GM19239 (cell line): ENCODE data around the gene GBA3.

ENCODE experiments used
- DNase-seq: peaks from one replicate; pipeline ENCODE4 v3.0.0; 2011; ENCODE audit warnings: low spot score; ENCODE audit not compliant: insufficient read length
- FAIRE-seq: peaks from 2 replicates; lab custom pipeline; 2011; peaks lifted over from hg19 to GRCh38; lab: Jason Lieb, UNC

The GBA3 gene

DNA sequence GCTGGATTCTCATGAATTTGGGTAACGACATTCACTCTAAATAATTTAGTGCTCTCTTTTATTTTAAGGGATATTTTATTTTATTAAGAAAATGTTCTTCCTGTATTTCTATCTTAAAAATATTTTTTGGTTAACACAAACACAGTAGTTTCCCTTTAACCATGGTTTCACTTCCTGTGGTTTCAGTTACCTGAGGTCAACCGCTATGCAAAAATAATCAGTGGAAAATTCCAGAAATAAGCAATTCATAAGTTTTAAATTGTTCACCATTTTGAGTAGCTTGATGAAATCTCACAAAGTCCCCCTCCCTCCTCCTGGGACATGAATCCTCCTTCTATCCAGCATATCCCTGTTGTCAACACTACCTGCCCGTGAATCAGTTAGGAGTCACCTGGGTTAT is 71.4 kb downstream of the GBA3 start:
- DNase-seq: no peak
- FAIRE-seq: no peak

GRCh38 chr4:22766068-22766467 is 73.3 kb downstream of the GBA3 start:
- FAIRE-seq: no peak

GRCh38 chr4:22778547-22779163 is 85.9 kb downstream of the GBA3 start:
- no peak for FAIRE-seq
- no peak for DNase-seq

More at GRCh38 chr4:22766068-22766467, 73.3 kb downstream of the GBA3 start:
- no peak for DNase-seq

- FAIRE-seq: no peak
- no peak for DNase-seq
Measured at GRCh38 chr4:22780317-22780716, 87.6 kb downstream of the GBA3 start.

GRCh38 chr4:22780797-22781196 is 88.1 kb downstream of the GBA3 start:
- DNase-seq: no peak

GRCh38 chr4:22787753-22788375 is 95.1 kb downstream of the GBA3 start:
- no peak for FAIRE-seq
- DNase-seq: no peak

More at GRCh38 chr4:22780797-22781196, 88.1 kb downstream of the GBA3 start:
- FAIRE-seq: no peak

DNA sequence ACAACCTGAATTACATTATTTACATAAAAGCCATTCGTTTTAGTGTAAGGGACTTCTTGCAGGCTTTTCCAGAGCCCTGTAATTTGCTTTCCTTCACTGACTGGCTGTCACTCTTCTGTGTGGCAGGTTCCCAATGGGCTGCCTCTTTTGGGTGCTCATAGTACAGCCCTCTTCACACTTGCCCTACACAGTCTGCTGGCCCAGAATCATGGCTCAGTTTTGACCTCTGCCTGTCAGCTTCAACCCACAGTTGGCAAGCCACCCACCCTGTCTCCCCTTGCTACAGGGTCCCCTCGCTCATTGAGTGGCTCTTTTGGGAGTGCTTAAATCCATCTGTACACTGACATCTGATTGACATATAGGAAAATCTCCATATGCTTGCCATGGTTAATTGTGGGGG is 97.9 kb downstream of the GBA3 start:
- FAIRE-seq: no peak
- no peak for DNase-seq

DNA sequence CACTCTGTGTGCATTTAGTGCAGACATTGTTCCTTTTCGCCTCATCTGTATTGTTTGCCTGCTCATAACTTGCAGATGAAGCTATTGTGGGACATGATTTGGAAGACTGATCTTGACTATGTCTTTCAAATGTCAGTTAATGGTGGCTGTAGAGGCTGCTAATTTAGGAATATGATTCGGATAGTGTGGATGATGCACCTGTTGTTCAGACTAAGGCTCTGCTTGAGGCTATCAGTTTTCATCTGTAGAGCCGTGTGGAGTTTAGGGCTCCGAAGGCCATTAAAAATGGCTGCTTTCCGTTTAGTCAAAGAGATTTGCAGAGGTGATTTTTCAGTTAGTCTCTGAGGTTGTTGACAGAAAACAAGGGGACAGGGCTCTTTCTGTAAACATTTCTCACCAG is 102.0 kb downstream of the GBA3 start:
- FAIRE-seq: no peak
- DNase-seq: no peak

GRCh38 chr4:22801391-22801790 is 108.7 kb downstream of the GBA3 start:
- no peak for FAIRE-seq

GRCh38 chr4:22802876-22803275 is 110.1 kb downstream of the GBA3 start:
- no peak for FAIRE-seq

More at GRCh38 chr4:22801391-22801790, 108.7 kb downstream of the GBA3 start:
- no peak for DNase-seq

DNA sequence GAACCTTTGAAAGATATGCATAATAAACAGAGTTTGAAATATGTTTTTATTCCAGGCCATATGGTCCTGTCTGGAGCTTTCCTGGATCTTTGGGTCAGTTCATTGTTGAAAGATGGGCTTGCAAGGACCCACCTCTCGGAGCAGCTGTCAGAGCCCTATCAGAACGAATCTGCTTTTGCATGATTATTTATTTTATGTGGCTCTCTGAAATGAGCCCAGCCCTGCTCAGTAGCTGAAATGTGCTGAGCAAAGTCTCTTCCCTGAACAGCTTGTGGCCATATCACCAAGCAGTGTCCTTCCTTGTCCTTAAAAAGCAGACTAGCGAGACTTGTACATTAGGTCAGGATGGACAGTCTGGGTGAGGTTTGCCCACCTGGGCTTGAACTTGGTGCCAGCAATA is 110.8 kb downstream of the GBA3 start:
- no peak for DNase-seq
- no peak for FAIRE-seq

More at GRCh38 chr4:22802876-22803275, 110.1 kb downstream of the GBA3 start:
- no peak for DNase-seq

- no peak for FAIRE-seq
Measured at GRCh38 chr4:22814906-22815305, 122.2 kb downstream of the GBA3 start.

GRCh38 chr4:22824091-22824490 is 131.4 kb downstream of the GBA3 start:
- FAIRE-seq (no peak), DNase-seq (no peak)

More at GRCh38 chr4:22814906-22815305, 122.2 kb downstream of the GBA3 start:
- no peak for DNase-seq

- FAIRE-seq (no peak), DNase-seq (no peak)
Measured at GRCh38 chr4:22842360-22843018, 149.8 kb downstream of the GBA3 start.

DNA sequence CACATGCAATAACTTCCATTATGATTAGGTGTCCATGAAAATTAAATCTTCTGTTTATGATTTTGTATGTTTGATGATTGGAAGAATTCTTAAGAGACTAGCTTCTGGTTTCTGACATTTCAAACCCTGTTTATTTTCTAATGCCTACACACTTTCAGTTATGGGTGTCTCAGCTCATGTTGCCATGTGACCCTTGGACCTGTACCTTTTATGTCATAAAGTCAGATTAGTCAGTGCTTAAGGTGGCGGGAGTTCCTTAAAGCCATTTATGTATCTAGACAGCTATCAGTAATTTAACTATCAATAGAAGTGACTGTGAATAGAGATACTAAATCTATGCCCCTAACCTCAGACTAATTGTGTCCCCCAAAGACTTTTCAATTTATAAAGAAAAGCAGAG is 155.6 kb downstream of the GBA3 start:
- FAIRE-seq (no peak), DNase-seq (no peak)

DNA sequence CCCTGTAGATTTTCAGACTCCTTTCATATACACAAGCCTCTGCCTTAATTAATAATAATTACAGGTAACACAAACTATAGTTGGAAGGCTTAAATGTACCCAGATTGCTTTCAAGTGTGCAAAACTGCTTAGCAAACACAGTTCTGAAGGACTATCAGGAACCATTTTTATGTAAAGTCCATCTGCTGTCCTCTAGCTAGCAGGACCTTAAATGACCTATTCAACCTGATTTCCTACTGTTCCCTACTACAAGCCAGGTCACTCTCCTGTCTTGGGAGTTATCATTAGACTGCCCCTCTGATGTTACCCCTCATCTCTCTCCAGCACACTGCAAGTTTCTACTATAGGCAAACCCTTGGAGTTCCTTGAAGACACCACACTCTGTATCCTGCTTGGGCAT is 157.3 kb downstream of the GBA3 start:
- no peak for FAIRE-seq
- DNase-seq: no peak

- no peak for DNase-seq
- FAIRE-seq: no peak
Measured at GRCh38 chr4:22850630-22851029, 157.9 kb downstream of the GBA3 start.

DNA sequence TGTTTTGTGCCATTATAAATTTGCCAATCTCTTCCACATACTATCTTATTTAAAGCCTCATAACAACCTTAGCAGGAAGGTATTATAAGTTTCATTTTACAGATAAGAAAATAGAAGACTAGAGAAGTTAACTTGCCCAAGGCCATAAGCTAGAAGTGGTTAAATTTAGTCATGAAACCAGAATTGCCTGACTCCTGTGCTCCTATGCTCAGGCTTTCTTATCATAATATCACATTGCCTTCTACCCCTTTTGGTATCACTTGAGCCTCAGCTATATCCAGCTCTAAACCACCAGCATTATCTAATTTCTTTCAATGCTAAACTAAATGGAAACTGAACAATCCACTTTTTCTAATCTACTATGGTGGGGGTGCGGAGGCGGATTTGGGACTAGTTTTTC is 164.7 kb downstream of the GBA3 start:
- FAIRE-seq: no peak

DNA sequence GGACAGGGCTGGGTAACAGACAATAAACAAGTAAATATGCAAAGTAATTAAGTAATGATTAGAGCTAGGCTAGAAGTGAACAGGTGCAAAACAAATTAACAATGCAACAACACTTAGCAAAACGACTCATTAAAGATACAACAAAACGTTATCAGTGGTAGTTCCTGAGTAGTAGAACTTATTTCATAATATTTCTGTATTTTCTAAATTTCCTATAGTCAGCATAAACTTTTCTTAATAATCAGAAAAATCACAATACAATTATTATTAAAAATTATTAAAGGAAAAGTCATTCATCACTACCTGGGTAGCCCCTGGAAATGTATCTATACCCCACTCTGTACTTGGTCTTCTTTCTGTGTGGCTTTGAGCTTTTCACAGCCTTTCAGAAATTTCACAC is 166.6 kb downstream of the GBA3 start:
- DNase-seq: no peak
- FAIRE-seq: no peak

More for the DNA sequence above, 164.7 kb downstream of the GBA3 start:
- DNase-seq: no peak
